Mesendoderm (in vitro differentiated cells): ENCODE results near the gene FSD2.
"Not testable (repeated sequence)": the region's sequence is repeated elsewhere in the genome, so short reads cannot be mapped to it uniquely, and the experiment has no call there.

Experiments
- DNase-seq: peaks from one replicate; pipeline ENCODE4 v3.0.0; 2013
- H2AK5ac ChIP-seq: 2 replicates; pipeline ENCODE4 v1.6.1; 2013; ENCODE audit warnings: low read length, inconsistent platforms
- H2BK120ac ChIP-seq: 2 replicates; pipeline ENCODE4 v1.6.1; 2013; ENCODE audit warnings: low read depth, mild to moderate bottlenecking, low read length, moderate library complexity, mixed read lengths
- H2BK15ac ChIP-seq: replicated peaks from 2 replicates; pipeline ENCODE4 v1.6.1; 2013; ENCODE audit warnings: low read depth, mild to moderate bottlenecking, moderate library complexity
- H2BK5ac ChIP-seq: 2 replicates; pipeline ENCODE4 v1.6.1; 2013; ENCODE audit warnings: low read length, inconsistent platforms
- H3K18ac ChIP-seq: 2 replicates; pipeline ENCODE4 v1.6.1; 2013; ENCODE audit warnings: mild to moderate bottlenecking, low read length, mixed read lengths
- H3K23ac ChIP-seq: one replicate; pipeline ENCODE4 v1.6.1; 2013; ENCODE audit warnings: low read length
- H3K27ac ChIP-seq: 2 replicates; pipeline ENCODE4 v1.5.1; 2013; ENCODE audit warnings: low read depth, mild to moderate bottlenecking, inconsistent platforms, low read length, moderate library complexity
- H3K27me3 ChIP-seq: 2 replicates; pipeline ENCODE4 v1.6.1; 2013; ENCODE audit warnings: low read length, control low read depth, mild to moderate bottlenecking, inconsistent platforms; ENCODE audit not compliant: insufficient read depth, poor library complexity
- H3K36me3 ChIP-seq: 2 replicates; pipeline ENCODE4 v1.6.1; 2013; ENCODE audit warnings: low read length, inconsistent platforms; ENCODE audit not compliant: control insufficient read depth, insufficient read depth
- H3K4ac ChIP-seq: one replicate; pipeline ENCODE4 v1.6.1; 2013; ENCODE audit warnings: low read depth, mild to moderate bottlenecking, low read length, moderate library complexity
- H3K4me1 ChIP-seq: 2 replicates; pipeline ENCODE4 v1.6.1; 2013; ENCODE audit warnings: low read depth, low read length, inconsistent platforms; ENCODE audit not compliant: control insufficient read depth
- H3K4me2 ChIP-seq: 2 replicates; pipeline ENCODE4 v1.6.1; 2013; ENCODE audit warnings: low read length
- H3K4me3 ChIP-seq: 2 replicates; pipeline ENCODE4 v1.5.1; 2013; ENCODE audit warnings: mild to moderate bottlenecking, low read length
- H3K56ac ChIP-seq: one replicate; pipeline ENCODE4 v1.6.1; 2013; ENCODE audit warnings: low read length
- H3K79me1 ChIP-seq: 2 replicates; pipeline ENCODE4 v1.6.1; 2013; ENCODE audit warnings: low read length, inconsistent platforms
- H3K79me2 ChIP-seq: 2 replicates; pipeline ENCODE4 v1.6.1; 2013; ENCODE audit warnings: mild to moderate bottlenecking, low read length; ENCODE audit not compliant: control insufficient read depth, insufficient read depth
- H3K9ac ChIP-seq: 2 replicates; pipeline ENCODE4 v1.6.1; 2013; ENCODE audit warnings: low read length, inconsistent platforms
- H4K5ac ChIP-seq: one replicate; pipeline ENCODE4 v1.6.1; 2013; ENCODE audit warnings: low read length
- H4K8ac ChIP-seq: one replicate; pipeline ENCODE4 v1.6.1; 2013; ENCODE audit warnings: low read depth, mild to moderate bottlenecking, control low read depth, low read length, moderate library complexity
- WGBS: extraction: QIAGEN DNeasy Blood & Tissue Kit; methylation state at CpG from one replicate; pipeline ENCODE4 v1.1.7; 2013; ENCODE audit warnings: low lambda C conversion rate, missing lambda C conversion rate; ENCODE audit not compliant: insufficient coverage; ENCODE audit errors: extremely low coverage; 5-methylcytosine and 5-hydroxymethylcytosine counted together

Gene FSD2

GRCh38 chr15:82709081-82709420 is 96.8 kb downstream of the FSD2 start:
- H3K27me3 ChIP-seq = no peaks in the 10 kb centered on the region

GRCh38 chr15:82705856-82706255 is 100.0 kb downstream of the FSD2 start:
- not testable (repeated sequence) for H3K36me3 ChIP-seq, H3K4ac ChIP-seq, H3K9ac ChIP-seq, H2BK15ac ChIP-seq, H4K5ac ChIP-seq, H2BK120ac ChIP-seq, DNase-seq, H2AK5ac ChIP-seq, H3K4me3 ChIP-seq, H3K27me3 ChIP-seq, H3K79me1 ChIP-seq, H4K8ac ChIP-seq, H3K23ac ChIP-seq, H3K27ac ChIP-seq, H2BK5ac ChIP-seq, H3K4me2 ChIP-seq, H3K18ac ChIP-seq
- peaks cover 12% of the 10 kb centered on the region for H3K4me1 ChIP-seq
- WGBS = no CpG with 5 or more reads among the region's 8 CpGs
- H3K79me2 ChIP-seq = peaks cover 20% of the 10 kb centered on the region
- peak overlapping the region; percentile 38 for H3K56ac ChIP-seq

More at GRCh38 chr15:82709081-82709420, 96.8 kb downstream of the FSD2 start:
- peak overlapping the region; percentile 28 for H2BK5ac ChIP-seq
- peaks cover 17% of the 10 kb centered on the region for H3K79me2 ChIP-seq
- H3K27ac ChIP-seq = peak overlapping the region; percentile 58
- H2BK15ac ChIP-seq = no peak overlapping the region
- peak overlapping the region; percentile 74 for H3K9ac ChIP-seq
- peaks cover 7% of the 10 kb centered on the region for H3K4me1 ChIP-seq
- no peak overlapping the region for H2BK120ac ChIP-seq
- peak overlapping the region; percentile 92 for H3K56ac ChIP-seq
- peak overlapping the region; percentile 66 for H3K23ac ChIP-seq
- H3K4ac ChIP-seq = peak overlapping the region; percentile 18
- H3K4me3 ChIP-seq = peak overlapping the region; percentile 65
- peak overlapping the region; percentile 35 for H3K4me2 ChIP-seq
- peak overlapping the region; percentile 86 for H3K18ac ChIP-seq
- H3K36me3 ChIP-seq = no peaks in the 10 kb centered on the region
- peak; percentile 87 for DNase-seq
- H2AK5ac ChIP-seq = no peak overlapping the region
- peak overlapping the region; percentile 41 for H4K5ac ChIP-seq
- peak overlapping the region; percentile 7 for H4K8ac ChIP-seq
- peaks cover 2% of the 10 kb centered on the region for H3K79me1 ChIP-seq
- WGBS = no CpG with 5 or more reads among the region's 15 CpGs
